Measurements from ENCODE around the gene ZNF764.

GRCh38 chr16:30585022-30585399, 26.8 kb upstream of the ZNF764 start:
- no peak for TF ChIP-seq POLR2A (IDR thresholded peaks at IDR 0.05; ENCODE audit: low read length)
- TF ChIP-seq GATA1 (IDR thresholded peaks at IDR 0.05; ENCODE audit: low read depth, low read length) = no peak

All from erythroblast (primary cell).